PFSK-1 (cell line): Measurements from ENCODE around the gene MCAT.

ENCODE experiments used
- FOXP2 ChIP-seq: optimal IDR thresholded peaks from 2 replicates; pipeline ENCODE3; 2011; ENCODE audit warnings: borderline replicate concordance, control low read depth, inconsistent platforms; ENCODE audit not compliant: insufficient read depth; ENCODE audit errors: extremely low read length, extremely low read depth
- POLR2AphosphoS5 ChIP-seq: IDR thresholded peaks from 2 replicates; pipeline ENCODE4 v1.6.1; 2012; ENCODE audit warnings: low read depth, mild to moderate bottlenecking, control low read depth, low read length, moderate library complexity
- REST ChIP-seq, 2 experiments: IDR thresholded peaks; 2 replicates each; pipeline versions ENCODE4 v1.6.1 to v1.8.0; 2011 to 2012; ENCODE audit warnings: low read depth in 2 of 2, low read length in 2 of 2, control low read depth in 1 of 2, inconsistent platforms in 1 of 2, mild to moderate bottlenecking in 1 of 2, moderate library complexity in 1 of 2; ENCODE audit not compliant: insufficient read depth in 1 of 2
- SIN3A ChIP-seq: IDR thresholded peaks from 2 replicates; pipeline ENCODE4 v1.6.1; 2012; ENCODE audit warnings: mild to moderate bottlenecking, low read length, moderate library complexity, borderline replicate concordance; ENCODE audit not compliant: insufficient read depth
- TAF1 ChIP-seq: IDR thresholded peaks from 2 replicates; pipeline ENCODE4 v1.6.1; 2012; ENCODE audit warnings: low read length, control low read depth, borderline replicate concordance; ENCODE audit not compliant: insufficient read depth

MCAT gene

DNA sequence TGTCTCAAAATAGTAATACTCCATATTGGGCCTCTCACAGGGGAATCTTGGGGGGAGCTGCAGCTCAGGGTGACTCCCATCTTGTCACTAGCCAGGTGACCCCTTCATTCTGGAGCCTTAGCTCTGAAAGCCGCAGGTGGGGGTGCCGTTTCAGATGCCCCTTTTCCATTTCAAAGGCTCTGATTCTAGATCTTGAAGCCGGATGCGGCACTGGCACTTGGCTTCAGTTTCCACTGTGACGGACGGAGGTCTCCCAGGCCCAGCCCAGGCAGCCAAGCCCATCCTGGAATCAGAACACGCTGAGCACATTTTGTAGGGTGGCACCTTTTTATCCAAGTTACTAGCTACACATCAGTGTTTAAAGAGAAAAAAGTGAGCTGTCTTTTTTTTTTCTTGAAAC is 26.3 kb downstream of the MCAT start:
- TF ChIP-seq REST (IDR thresholded peaks at IDR 0.05; ENCODE audit: insufficient read depth in 1 of 2, low read depth in 2 of 2, low read length in 2 of 2) (no peak), SIN3A (no peak), TAF1 (no peak), POLR2AphosphoS5 (no peak), FOXP2 (no peak)

DNA sequence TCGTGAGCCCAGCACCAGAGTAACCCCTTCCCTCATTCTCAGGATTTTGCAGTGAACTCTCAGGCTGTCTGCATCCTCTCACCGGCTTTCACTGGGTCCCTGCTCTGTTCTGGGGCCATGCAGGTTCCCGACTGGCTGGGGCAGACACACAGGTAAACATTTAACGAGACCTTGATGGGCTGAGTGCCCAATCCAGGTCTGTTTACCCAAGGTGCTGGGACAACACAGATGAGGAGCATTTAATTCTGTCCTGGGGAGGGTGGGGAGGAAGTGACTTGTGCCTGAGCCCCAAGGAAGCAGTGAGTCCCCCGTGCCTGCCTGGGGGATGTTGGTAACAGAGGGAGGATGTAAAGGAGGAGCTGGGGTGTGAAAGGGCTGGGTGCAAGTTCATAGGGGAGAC is 28.2 kb downstream of the MCAT start:
- TF ChIP-seq POLR2AphosphoS5 (no peak), FOXP2 (no peak), REST (IDR thresholded peaks at IDR 0.05; ENCODE audit: insufficient read depth in 1 of 2, low read depth in 2 of 2, low read length in 2 of 2) (no peak), TAF1 (no peak), SIN3A (no peak)

GRCh38 chr22:43113526-43114251 is 29.5 kb downstream of the MCAT start:
- TF ChIP-seq POLR2AphosphoS5 (no peak), FOXP2 (no peak), SIN3A (no peak), TAF1 (no peak), REST (IDR thresholded peaks at IDR 0.05; ENCODE audit: insufficient read depth in 1 of 2, low read depth in 2 of 2, low read length in 2 of 2) (no peak)

GRCh38 chr22:43110927-43111623 is 32.1 kb downstream of the MCAT start:
- TF ChIP-seq REST (IDR thresholded peaks at IDR 0.05; ENCODE audit: insufficient read depth in 1 of 2, low read depth in 2 of 2, low read length in 2 of 2) = no peak
- TF ChIP-seq SIN3A = no peak
- TF ChIP-seq POLR2AphosphoS5 = no peak
- no peak for TF ChIP-seq TAF1
- TF ChIP-seq FOXP2 = no peak
